OCI-LY7 (cell line): ENCODE results near the gene AMPD2. TPM values are rescaled to one million over a fixed set of nuclear protein-coding genes. Genes with fewer than 3 reads are reported as not detected.

Source experiments
- BruUV-seq: library from RNA; stranded (reverse); fragments of 400-500 nt; replicated peaks from 2 replicates; lab custom pipeline; 2021; lab: Mats Ljungman, UMichigan
- CTCF ChIA-PET: fragments of 300-600 bp; sonication (Branson Sonifier 250); formaldehyde crosslinking; loops from one replicate; lab custom pipeline; 2022; ENCODE audit warnings: antibody characterized with exemption; ENCODE audit not compliant: unreplicated experiment; lab: Charles Lee
- POLR2A ChIA-PET: fragments of 300-600 bp; sonication (Branson Sonifier 250); formaldehyde crosslinking; loops from one replicate; lab custom pipeline; 2022; ENCODE audit warnings: antibody characterized with exemption; lab: Charles Lee
- DNase-seq: peaks from one replicate; pipeline ENCODE4 v3.0.0-alpha.2; 2015; ENCODE audit warnings: low spot score
- H2AFZ ChIP-seq: fragments of 200-600 bp; sonication (generic), shearing (Covaris generic); 2 replicates; pipeline ENCODE4 v1.6.1; 2014; ENCODE audit warnings: mild to moderate bottlenecking, antibody characterized with exemption, low read length, moderate library complexity
- H3K27ac ChIP-seq: fragments of 200-600 bp; sonication (generic); 2 replicates; pipeline ENCODE4 v1.5.1; 2014; ENCODE audit warnings: mixed run types, low read depth, mild to moderate bottlenecking, moderate library complexity, low read length, inconsistent platforms; ENCODE audit not compliant: poor library complexity, severe bottlenecking
- H3K36me3 ChIP-seq: fragments of 200-600 bp; sonication (generic); 2 replicates; pipeline ENCODE4 v1.6.1; 2014; ENCODE audit warnings: mild to moderate bottlenecking, antibody characterized with exemption, low read length, moderate library complexity, mixed read lengths; ENCODE audit not compliant: insufficient read depth
- H3K4me1 ChIP-seq: fragments of 200-600 bp; sonication (generic); 2 replicates; pipeline ENCODE4 v1.5.1; 2014; ENCODE audit warnings: mild to moderate bottlenecking, low read length; ENCODE audit not compliant: insufficient read depth, poor library complexity, severe bottlenecking
- H3K4me2 ChIP-seq: fragments of 200-600 bp; sonication (generic); 2 replicates; pipeline ENCODE4 v1.6.1; 2014; ENCODE audit warnings: mild to moderate bottlenecking, low read length
- H3K4me3 ChIP-seq: fragments of 200-600 bp; sonication (generic); 2 replicates; pipeline ENCODE4 v1.5.1; 2014; ENCODE audit warnings: mild to moderate bottlenecking, low read depth, low read length; ENCODE audit not compliant: poor library complexity, severe bottlenecking
- H3K79me2 ChIP-seq: fragments of 200-600 bp; sonication (generic); 2 replicates; pipeline ENCODE4 v1.6.1; 2016; ENCODE audit warnings: low read depth, mild to moderate bottlenecking, low read length, moderate library complexity, mixed read lengths; ENCODE audit not compliant: insufficient read depth
- H3K9me2 ChIP-seq: fragments of 200-600 bp; sonication (generic); 2 replicates; pipeline ENCODE4 v1.6.1; 2016; ENCODE audit warnings: mild to moderate bottlenecking, low read length, mixed read lengths; ENCODE audit not compliant: insufficient read depth
- H3K9me3 ChIP-seq: fragments of 200-600 bp; sonication (generic); 2 replicates; pipeline ENCODE4 v1.6.1; 2014; ENCODE audit warnings: mild to moderate bottlenecking, mixed run types, low read length, mixed read lengths
- H4K20me1 ChIP-seq: fragments of 200-600 bp; sonication (generic); 2 replicates; pipeline ENCODE4 v1.6.1; 2014; ENCODE audit warnings: mild to moderate bottlenecking, antibody characterized with exemption, low read length, moderate library complexity, mixed read lengths; ENCODE audit not compliant: insufficient read depth
- EZH2phosphoT487 ChIP-seq: fragments of 200-600 bp; sonication (generic); IDR thresholded peaks from 2 replicates; pipeline ENCODE4 v1.6.1; 2018; ENCODE audit warnings: low read depth, borderline replicate concordance, mild to moderate bottlenecking, mixed run types, antibody characterized with exemption, low read length, moderate library complexity, mixed read lengths
- intact Hi-C: fragments of 100-400 bp; cut with micrococcal nuclease; formaldehyde crosslinking; loops from one replicate; pipeline ENCODE4 v1.10.0; 2022; ENCODE audit not compliant: unreplicated experiment
- total RNA-seq, 2 experiments: library from RNA; depleted of rRNA in 1 of 2; stranded (reverse); fragments of >200 nt in 1 of 2; shearing (Covaris generic) in 1 of 2; gene quantifications; 2 replicates each; pipeline ENCODE4 v1.2.3, GENCODE V29; 2014 to 2022
- TF ChIP-seq, protein P1 (sequence below): fragments of 200-600 bp; sonication (generic); conservative IDR thresholded peaks from 2 replicates; pipeline ENCODE4 v1.5.1; 2014; ENCODE audit warnings: mild to moderate bottlenecking, antibody characterized with exemption, low read length, moderate library complexity, mixed read lengths

AMPD2 gene
- total RNA-seq, 2 experiments from 2014 or later, result 51.8 to 66.2 TPM

GRCh38 chr1:109640285-109640865, 20.7 kb downstream of the AMPD2 start:
- H2AFZ ChIP-seq, result no peak overlapping the region
- ChIA-PET POLR2A (interaction anchor here (0.5 to 2.0 kb wide), 9 partner anchors 9 to 1219 kb away, joined by 3 to 8 read pairs (median 3); partner anchors contain the start of gene GPR61), CTCF (interaction anchor here (0.6 to 2.7 kb wide), 16 partner anchors 9 to 344 kb away, joined by 3 to 20 read pairs (median 5); partner anchors contain the start of genes AHCYL1, AMPD2, GNAI3 and GNAT2)
- H3K27ac ChIP-seq, result no peak overlapping the region
- H3K36me3 ChIP-seq, result no peaks in the 10 kb centered on the region
- BruUV-seq, result no TSS peak
- H4K20me1 ChIP-seq, result no peaks in the 10 kb centered on the region
- DNase-seq, result peak; percentile 77
- TF ChIP-seq EZH2phosphoT487, result no peak
- TF ChIP-seq, protein P1, sequence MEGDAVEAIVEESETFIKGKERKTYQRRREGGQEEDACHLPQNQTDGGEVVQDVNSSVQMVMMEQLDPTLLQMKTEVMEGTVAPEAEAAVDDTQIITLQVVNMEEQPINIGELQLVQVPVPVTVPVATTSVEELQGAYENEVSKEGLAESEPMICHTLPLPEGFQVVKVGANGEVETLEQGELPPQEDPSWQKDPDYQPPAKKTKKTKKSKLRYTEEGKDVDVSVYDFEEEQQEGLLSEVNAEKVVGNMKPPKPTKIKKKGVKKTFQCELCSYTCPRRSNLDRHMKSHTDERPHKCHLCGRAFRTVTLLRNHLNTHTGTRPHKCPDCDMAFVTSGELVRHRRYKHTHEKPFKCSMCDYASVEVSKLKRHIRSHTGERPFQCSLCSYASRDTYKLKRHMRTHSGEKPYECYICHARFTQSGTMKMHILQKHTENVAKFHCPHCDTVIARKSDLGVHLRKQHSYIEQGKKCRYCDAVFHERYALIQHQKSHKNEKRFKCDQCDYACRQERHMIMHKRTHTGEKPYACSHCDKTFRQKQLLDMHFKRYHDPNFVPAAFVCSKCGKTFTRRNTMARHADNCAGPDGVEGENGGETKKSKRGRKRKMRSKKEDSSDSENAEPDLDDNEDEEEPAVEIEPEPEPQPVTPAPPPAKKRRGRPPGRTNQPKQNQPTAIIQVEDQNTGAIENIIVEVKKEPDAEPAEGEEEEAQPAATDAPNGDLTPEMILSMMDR, result peak; percentile 88
- H3K9me2 ChIP-seq, result no peaks in the 10 kb centered on the region
- intact Hi-C loops, result loop anchor here (5.0 kb wide), 2 partner anchors 132 to 342 kb away; partner anchors contain the start of gene AHCYL1
- H3K4me3 ChIP-seq, result no peak overlapping the region
- H3K79me2 ChIP-seq, result no peaks in the 10 kb centered on the region
- no peaks in the 10 kb centered on the region for H3K9me3 ChIP-seq
- peaks cover 2% of the 10 kb centered on the region for H3K4me1 ChIP-seq
- no peak overlapping the region for H3K4me2 ChIP-seq

GRCh38 chr1:109641078-109641740, 21.6 kb downstream of the AMPD2 start:
- no peaks in the 10 kb centered on the region for H4K20me1 ChIP-seq
- H2AFZ ChIP-seq, result no peak overlapping the region
- DNase-seq, result no peak
- H3K79me2 ChIP-seq, result no peaks in the 10 kb centered on the region
- intact Hi-C loops, result loop anchor here (5.0 kb wide), 2 partner anchors 131 to 341 kb away; partner anchors contain the start of gene AHCYL1
- H3K9me3 ChIP-seq, result no peaks in the 10 kb centered on the region
- H3K4me2 ChIP-seq, result no peak overlapping the region
- TF ChIP-seq EZH2phosphoT487, result no peak
- TF ChIP-seq, protein P1, result no peak
- H3K36me3 ChIP-seq, result no peaks in the 10 kb centered on the region
- H3K9me2 ChIP-seq, result no peaks in the 10 kb centered on the region
- no peaks in the 10 kb centered on the region for H3K4me1 ChIP-seq
- POLR2A ChIA-PET, result interaction anchor here (2.0 kb wide), 1 partner anchor 101 kb away, joined by 5 read pairs; the partner anchor contains the start of gene GPR61
- H3K27ac ChIP-seq, result no peak overlapping the region
- CTCF ChIA-PET, result interaction anchor here (1.2 to 2.7 kb wide), 8 partner anchors 8 to 343 kb away, joined by 3 to 20 read pairs (median 8); partner anchors contain the start of genes AHCYL1, AMPD2, GNAI3 and GNAT2
- no peak overlapping the region for H3K4me3 ChIP-seq
- BruUV-seq, result no TSS peak
